B cell (primary cell): ENCODE results near the gene NFKBIZ. TPM values are rescaled to one million over a fixed set of nuclear protein-coding genes. Genes with fewer than 3 reads are reported as not detected.

Experiments
- ATAC-seq: fragments of 200-7000 bp; cut with Tn5 transposase; one replicate; pipeline ENCODE4 v1.10.0; 2021; ENCODE audit warnings: low read depth, mild to moderate bottlenecking, moderate number of reproducible peaks, moderate library complexity
- CTCF ChIA-PET: fragments of 350-600 bp; sonication (Branson Sonifier 250); formaldehyde crosslinking; loops from one replicate; lab custom pipeline; 2021; ENCODE audit warnings: antibody characterized with exemption, inconsistent platforms; lab: Charles Lee
- POLR2A ChIA-PET: fragments of 350-600 bp; sonication (Branson Sonifier 250); formaldehyde crosslinking; loops from one replicate; lab custom pipeline; 2021; ENCODE audit warnings: antibody characterized with exemption; lab: Charles Lee
- DNase-seq: peaks from one replicate; pipeline ENCODE4 v3.0.0; 2013
- H2AFZ ChIP-seq: 2 replicates; pipeline ENCODE4 v1.6.1; 2012; ENCODE audit warnings: mild to moderate bottlenecking, low read depth, low read length; ENCODE audit not compliant: insufficient read depth, poor library complexity, severe bottlenecking
- H3K27ac ChIP-seq, 2 donors: 1 replicate in 1 of 2; 2 replicates in 1 of 2; pipeline ENCODE4 v1.5.1; 2012 to 2013; ENCODE audit warnings: low read length in 2 of 2, mild to moderate bottlenecking in 2 of 2, moderate library complexity in 1 of 2
- H3K27me3 ChIP-seq, 4 experiments: fragments of 200-600 bp in 1 of 4; sonication (generic) in 1 of 4; replicated peaks in 1 of 4; 1 replicate in 2 of 4; 2 replicates in 2 of 4; pipeline versions ENCODE4 v1.6.1 to v1.7.0; 2013 to 2016; ENCODE audit warnings: low read length in 3 of 4, mild to moderate bottlenecking in 2 of 4, mixed read lengths in 1 of 4, moderate library complexity in 1 of 4; ENCODE audit not compliant: insufficient read depth in 4 of 4, control insufficient read depth in 3 of 4; ENCODE audit errors: control extremely low read depth in 1 of 4
- H3K36me3 ChIP-seq, 2 experiments: replicated peaks in 1 of 2; 1 replicate in 1 of 2; 2 replicates in 1 of 2; pipeline versions ENCODE4 v1.6.1 to v1.7.1; 2013; ENCODE audit warnings: low read length in 1 of 2; ENCODE audit not compliant: insufficient read depth in 2 of 2, control insufficient read depth in 1 of 2; ENCODE audit errors: control extremely low read depth in 1 of 2, extremely low read depth in 1 of 2
- H3K4me1 ChIP-seq, 2 donors: fragments of 200-600 bp in 1 of 2; sonication (generic) in 1 of 2; 1 replicate in 1 of 2; 2 replicates in 1 of 2; pipeline versions ENCODE4 v1.5.1 to v1.6.1; 2013 to 2017; ENCODE audit warnings: low read length in 2 of 2; ENCODE audit not compliant: control insufficient read depth in 2 of 2, insufficient read depth in 2 of 2
- H3K4me2 ChIP-seq: replicated peaks from 2 replicates; pipeline ENCODE3; 2012; ENCODE audit warnings: mild to moderate bottlenecking, low read depth, low read length; ENCODE audit not compliant: poor library complexity, severe bottlenecking
- H3K4me3 ChIP-seq, 5 experiments: fragments of 200-600 bp in 1 of 5; sonication (generic) in 1 of 5; 1 replicate in 3 of 5; 2 replicates in 2 of 5; pipeline versions ENCODE4 v1.5.1 to v1.7.0; 2011 to 2016; ENCODE audit warnings: low read length in 4 of 5, mild to moderate bottlenecking in 4 of 5, low read depth in 2 of 5, control low read depth in 1 of 5, moderate library complexity in 1 of 5; ENCODE audit not compliant: insufficient read depth in 1 of 5; ENCODE audit errors: control extremely low read depth in 1 of 5, extremely low read depth in 1 of 5
- H3K79me2 ChIP-seq: fragments of 200-600 bp; sonication (generic); one replicate; pipeline ENCODE4 v1.6.0; 2016; ENCODE audit warnings: low read length; ENCODE audit not compliant: control insufficient read depth, insufficient read depth
- H3K9ac ChIP-seq: fragments of 200-600 bp; sonication (generic); 2 replicates; pipeline ENCODE4 v1.6.1; 2017; ENCODE audit warnings: mild to moderate bottlenecking, low read length, moderate library complexity
- H3K9me3 ChIP-seq, 3 donors: one replicate each; pipeline versions ENCODE4 v1.6.1 to v1.7.1; 2013; ENCODE audit warnings: low read length in 2 of 3; ENCODE audit not compliant: control insufficient read depth in 2 of 3, insufficient read depth in 1 of 3; ENCODE audit errors: control extremely low read depth in 1 of 3
- H4K20me1 ChIP-seq: 2 replicates; pipeline ENCODE4 v1.6.0; 2012; ENCODE audit warnings: mild to moderate bottlenecking, low read length; ENCODE audit not compliant: insufficient read depth, control insufficient read depth, poor library complexity, severe bottlenecking
- H3K27ac Mint-ChIP-seq: one replicate; pipeline ENCODE4 v1.8.0; 2021; ENCODE audit warnings: mixed read lengths
- H3K27me3 Mint-ChIP-seq: one replicate; pipeline ENCODE4 v1.8.0; 2021; ENCODE audit warnings: mixed read lengths
- H3K4me1 Mint-ChIP-seq: one replicate; pipeline ENCODE4 v1.8.0; 2021; ENCODE audit warnings: mixed read lengths
- H3K4me3 Mint-ChIP-seq: one replicate; pipeline ENCODE4 v1.8.0; 2021; ENCODE audit warnings: mixed read lengths
- H3K9me3 Mint-ChIP-seq: one replicate; pipeline ENCODE4 v1.8.0; 2022; ENCODE audit warnings: mixed read lengths; ENCODE audit not compliant: insufficient read depth
- CTCF ChIP-seq: fragments of 200-600 bp; IDR thresholded peaks from one replicate; pipeline ENCODE4 v1.8.0; 2022; ENCODE audit warnings: antibody characterized with exemption, mild to moderate bottlenecking
- EZH2 ChIP-seq: IDR thresholded peaks from 2 replicates; pipeline ENCODE4 v1.6.1; 2012; ENCODE audit warnings: borderline replicate concordance, low read depth, mild to moderate bottlenecking, moderate library complexity, low read length; ENCODE audit not compliant: insufficient read depth, poor library complexity, severe bottlenecking
- WGBS: methylation state at CpG from one replicate; pipeline ENCODE4 v1.1.5; 2013; ENCODE audit warnings: missing lambda C conversion rate; ENCODE audit not compliant: insufficient coverage; 5-methylcytosine and 5-hydroxymethylcytosine counted together
- intact Hi-C: fragments of 100-400 bp; cut with micrococcal nuclease; formaldehyde crosslinking; loops from one replicate; pipeline ENCODE4 v1.10.0; 2022
- polyA plus RNA-seq: library from polyadenylated mRNA; depleted of rRNA; stranded (reverse); fragments of >200 nt; gene quantifications from 2 replicates; pipeline ENCODE4 v1.2.3, GENCODE V29; 2012
- total RNA-seq, 2 donors: library from RNA; stranded (reverse); fragments of 120-200 nt in 1 of 2; gene quantifications; 1 replicate in 1 of 2; 2 replicates in 1 of 2; pipeline versions ENCODE4 v1.2.3 to v1.2.4, GENCODE V29; 2013 to 2022

NFKBIZ gene
- total and polyA plus RNA-seq, 2 donors (not counting 1 experiment from before 2014, with no cell fraction given): 114 to 157 TPM

DNA sequence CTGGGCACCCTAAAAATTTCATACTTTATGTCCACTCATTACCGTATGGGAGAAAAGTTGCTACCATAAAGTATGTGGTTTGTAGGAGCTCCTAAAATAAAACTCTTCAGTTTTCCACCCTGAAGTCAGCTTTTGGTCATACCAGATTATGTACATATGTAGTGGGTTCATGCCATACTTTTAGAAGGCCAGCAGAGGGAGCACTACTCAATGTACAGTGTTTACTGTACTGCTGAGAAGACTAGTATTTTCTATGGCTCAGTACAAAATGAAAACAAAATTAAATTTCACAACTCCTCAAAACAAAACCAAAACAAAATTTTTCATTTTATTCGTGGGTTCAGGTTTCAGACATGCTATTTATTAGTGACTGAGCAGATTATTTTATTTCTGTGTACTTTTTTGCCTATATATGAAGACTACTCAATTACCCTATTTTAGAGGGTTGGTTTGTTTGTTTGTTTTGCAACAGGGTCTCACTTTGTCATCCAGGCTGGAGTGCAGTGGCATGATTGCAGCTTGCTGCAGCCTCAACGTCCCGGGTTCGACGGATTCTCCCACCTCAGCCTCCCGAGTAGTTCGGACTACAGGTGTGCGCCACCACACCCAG, 46.0 kb upstream of the NFKBIZ start:
- Mint-ChIP-seq H3K9me3 (no peaks in the 10 kb centered on the region), H3K27me3 (no peaks in the 10 kb centered on the region), H3K4me1 (peaks cover 4% of the 10 kb centered on the region), H3K27ac (no peak overlapping the region), H3K4me3 (no peak overlapping the region)
- intact Hi-C loops: loop anchor here (1.0 kb wide), 3 partner anchors 24 to 108 kb away; partner anchors contain the start of gene NXPE3
- H3K79me2 ChIP-seq: peaks cover 6% of the 10 kb centered on the region
- no peaks in the 10 kb centered on the region for H3K9me3 ChIP-seq
- DNase-seq: peak; percentile 75
- H2AFZ ChIP-seq: no peak overlapping the region
- H3K4me2 ChIP-seq: no peak overlapping the region
- no peak overlapping the region for H3K9ac ChIP-seq
- 95% methylated on average over 7 of the region's 9 CpGs for WGBS
- H3K4me3 ChIP-seq: no peak overlapping the region
- CTCF ChIA-PET: interaction anchor here (0.6 to 20.1 kb wide), 32 partner anchors 9 to 739 kb away, joined by 3 to 1306 read pairs (median 5); partner anchors contain the start of genes CEP97 and NXPE3
- peak; percentile 99 for ATAC-seq
- H3K27me3 ChIP-seq: no peaks in the 10 kb centered on the region
- TF ChIP-seq EZH2: no peak
- TF ChIP-seq CTCF: peak; percentile 90
- H4K20me1 ChIP-seq: no peaks in the 10 kb centered on the region
- peaks cover 6 to 35% of the 10 kb centered on the region in 2 experiments for H3K36me3 ChIP-seq
- H3K27ac ChIP-seq: no peak overlapping the region
- H3K4me1 ChIP-seq: no peaks in the 10 kb centered on the region
- POLR2A ChIA-PET: interaction anchor here (0.6 kb wide), 1 partner anchor 118 kb away, joined by 4 read pairs; no protein-coding TSS in a partner anchor

- Histone ChIP-seq H3K4me2 (no peak overlapping the region), H3K4me3 (no peak overlapping the region), H4K20me1 (no peaks in the 10 kb centered on the region), H3K27ac (no peak overlapping the region), H3K9me3 (no peaks in the 10 kb centered on the region), H2AFZ (no peak overlapping the region), H3K9ac (no peak overlapping the region), H3K27me3 (no peaks in the 10 kb centered on the region), H3K36me3 (peaks cover 6 to 35% of the 10 kb centered on the region in 2 experiments), H3K4me1 (no peaks in the 10 kb centered on the region), H3K79me2 (peaks cover 6% of the 10 kb centered on the region)
- no peak for TF ChIP-seq EZH2
- no peak for TF ChIP-seq CTCF
- no peaks in the 10 kb centered on the region for H3K9me3 Mint-ChIP-seq
- no peak overlapping the region for H3K4me3 Mint-ChIP-seq
- no CpG with 5 or more reads among the region's 3 CpGs for WGBS
- no peak for ATAC-seq
- DNase-seq: no peak
- ChIA-PET CTCF (interaction anchor here (0.8 to 20.1 kb wide), 10 partner anchors 8 to 423 kb away, joined by 3 to 1306 read pairs (median 10); partner anchors contain the start of gene NXPE3), POLR2A (no interaction called here)
- intact Hi-C loops: loop anchor here (1.0 kb wide), 3 partner anchors 25 to 109 kb away; partner anchors contain the start of gene NXPE3
- no peaks in the 10 kb centered on the region for H3K27me3 Mint-ChIP-seq
- peaks cover 5% of the 10 kb centered on the region for H3K4me1 Mint-ChIP-seq
- H3K27ac Mint-ChIP-seq: no peak overlapping the region
These were observed 45.4 kb upstream of the NFKBIZ start for GRCh38 chr3:101803939-101804338.
